ENCODE results near the gene SYNJ2.

The SYNJ2 gene

DNA sequence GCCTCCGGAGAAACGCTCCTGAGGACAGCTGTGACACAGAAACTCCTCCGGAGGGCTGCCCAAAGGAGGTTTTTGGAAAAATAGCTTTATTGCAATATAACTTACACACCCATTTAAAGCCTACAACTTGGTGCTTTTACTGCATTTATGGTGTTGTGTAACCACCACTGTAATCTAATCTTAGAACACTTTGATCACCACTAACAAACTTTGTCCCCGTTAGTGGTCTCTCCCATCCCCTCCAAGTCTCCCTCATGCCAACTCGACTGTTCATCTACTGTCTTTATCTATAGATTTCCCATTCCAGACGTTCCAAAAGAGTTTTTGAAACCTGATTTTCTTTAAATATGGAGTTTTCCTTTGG, 62.8 kb downstream of the SYNJ2 start:
- no peak for DNase-seq

GRCh38 chr6:158046201-158047126, 64.8 kb downstream of the SYNJ2 start:
- DNase-seq = no peak

DNA sequence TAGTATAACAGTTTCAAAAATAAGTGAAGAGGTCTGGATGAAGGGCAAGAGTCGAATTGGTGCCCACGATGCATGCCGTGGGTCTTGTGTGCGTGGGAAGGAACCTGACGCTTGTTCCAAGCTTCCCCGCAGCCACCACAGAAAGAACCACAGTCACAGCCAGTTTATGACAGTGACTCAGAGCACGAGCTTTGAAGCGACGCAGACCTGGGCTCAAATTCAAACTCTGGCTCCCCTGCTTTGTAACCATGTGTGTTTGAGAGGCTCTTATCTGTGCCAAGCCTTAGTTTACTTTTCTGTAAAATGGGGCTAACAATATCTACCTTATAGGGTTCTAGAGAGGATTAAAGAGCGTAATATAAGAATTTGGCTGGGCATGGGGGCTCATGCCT, 65.5 kb downstream of the SYNJ2 start:
- DNase-seq = no peak

GRCh38 chr6:158047563-158048323, 66.1 kb downstream of the SYNJ2 start:
- DNase-seq = no peak

DNA sequence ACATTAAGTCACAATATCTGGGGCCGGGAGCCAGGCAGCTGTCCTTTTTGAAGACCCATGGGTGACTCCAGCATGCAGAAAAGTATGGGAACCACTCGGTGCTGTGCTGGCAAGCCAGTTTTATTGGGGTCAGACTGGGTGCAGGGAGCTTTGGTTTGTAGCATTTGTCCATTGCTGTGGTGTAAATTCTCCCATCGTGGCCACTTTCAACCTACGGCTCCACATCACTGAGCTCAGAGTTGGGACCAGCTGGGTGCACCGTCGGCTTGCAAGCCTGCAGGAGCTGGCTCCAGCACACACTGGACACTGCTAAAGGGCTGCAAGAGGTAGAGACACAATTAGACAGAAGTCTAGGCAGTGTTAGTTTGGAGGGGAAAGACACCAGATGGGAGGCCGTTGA, 66.9 kb downstream of the SYNJ2 start:
- DNase-seq = no peak

DNA sequence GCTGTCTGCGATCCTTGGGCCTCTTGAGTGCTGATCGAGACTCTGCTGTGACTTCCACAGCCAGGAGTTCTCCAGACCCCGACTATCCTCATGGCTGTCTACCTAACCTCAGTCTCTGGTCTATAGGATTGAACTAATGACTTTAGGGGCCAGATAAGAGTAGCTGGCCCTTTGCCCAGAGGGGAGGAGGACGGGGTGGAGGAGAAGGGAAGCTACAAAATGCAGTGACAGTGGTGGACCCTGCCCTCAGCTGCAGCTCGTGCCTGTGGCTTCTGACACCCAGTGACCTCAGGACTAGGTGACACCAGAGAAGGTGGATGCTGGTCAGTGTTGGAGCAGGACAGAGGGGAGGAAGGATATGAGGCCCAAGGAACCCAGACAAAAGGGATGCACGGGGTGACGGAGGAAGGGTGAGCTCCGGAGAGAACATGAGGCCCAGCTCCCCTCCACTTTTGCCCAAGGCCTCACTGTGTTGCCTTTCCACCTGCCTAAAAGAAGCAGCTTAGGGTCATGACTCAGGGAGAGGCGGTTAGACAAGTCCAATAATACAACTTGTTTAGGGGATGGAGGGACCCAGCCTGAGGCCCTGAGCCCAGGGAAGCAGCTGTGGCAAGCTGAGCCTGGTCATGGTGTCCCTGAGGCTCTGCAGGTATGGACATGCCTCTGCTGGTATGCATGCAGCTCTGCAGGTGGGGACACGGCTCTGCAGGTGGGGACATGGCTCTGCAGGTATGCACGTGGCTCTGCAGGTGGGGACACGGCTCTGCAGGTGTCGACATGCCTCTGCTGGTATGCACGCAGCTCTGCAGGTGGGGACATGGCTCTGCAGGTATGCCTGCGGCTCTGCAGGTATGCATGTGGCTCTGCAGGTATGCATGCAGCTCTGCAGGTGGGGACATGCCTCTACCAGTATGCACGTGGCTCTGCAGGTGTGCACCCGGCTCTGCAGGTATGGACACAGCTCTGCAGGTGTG, 67.7 kb downstream of the SYNJ2 start:
- DNase-seq = no peak

DNA sequence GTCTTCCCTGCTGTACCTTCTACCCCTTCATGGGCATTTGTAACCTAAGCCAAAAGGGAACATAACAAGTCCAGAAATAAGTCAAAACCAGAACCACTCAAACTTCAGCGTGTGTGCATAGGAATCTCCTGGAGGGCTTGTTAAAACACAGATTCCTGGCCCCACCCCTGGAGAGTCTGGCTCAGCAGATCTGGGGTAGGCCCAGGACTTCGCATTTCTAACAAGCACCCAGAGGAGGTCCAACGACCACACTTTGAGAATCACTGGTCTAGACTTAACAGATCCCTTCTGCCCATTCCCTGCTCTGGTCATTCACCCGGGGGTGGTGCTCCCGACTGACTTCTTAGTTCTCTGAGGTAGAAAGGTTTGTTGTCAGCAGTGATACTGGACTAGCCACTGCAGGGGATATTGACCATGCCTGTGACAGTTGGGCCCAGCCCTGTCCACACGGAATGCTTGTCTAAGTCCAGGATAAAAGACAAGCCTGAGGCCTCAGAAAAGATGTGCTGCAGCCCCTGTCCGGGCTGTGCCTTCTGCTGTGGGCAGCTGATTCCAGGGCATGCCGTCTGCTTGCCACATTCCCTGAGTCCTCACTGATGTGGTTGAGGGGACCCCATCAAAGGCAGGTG, 68.6 kb downstream of the SYNJ2 start:
- no peak for DNase-seq

- DNase-seq = no peak
These were observed 69.3 kb downstream of the SYNJ2 start for GRCh38 chr6:158050955-158051354.

DNA sequence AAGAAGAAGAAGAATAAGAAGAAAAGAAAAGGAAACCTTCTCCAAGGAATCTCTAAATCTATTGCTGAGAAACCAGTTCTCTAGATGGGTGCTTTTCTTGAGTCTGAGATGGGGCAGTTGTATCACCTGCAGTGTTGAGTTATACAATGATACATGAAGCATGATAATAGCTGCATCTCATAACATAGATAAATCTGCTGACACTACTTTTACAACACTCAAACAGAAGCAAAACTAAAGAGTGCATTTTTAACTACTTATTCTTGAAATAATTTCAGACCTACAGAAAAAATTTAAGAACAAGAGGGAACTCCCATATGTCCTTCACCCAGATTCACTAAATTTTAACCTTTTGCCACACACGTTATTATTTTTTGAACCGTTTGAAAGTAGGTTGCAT, 70.3 kb downstream of the SYNJ2 start:
- DNase-seq = no peak

GRCh38 chr6:158053377-158054313, 72.0 kb downstream of the SYNJ2 start:
- DNase-seq = no peak

GRCh38 chr6:158056355-158056754, 74.7 kb downstream of the SYNJ2 start:
- DNase-seq = no peak

DNA sequence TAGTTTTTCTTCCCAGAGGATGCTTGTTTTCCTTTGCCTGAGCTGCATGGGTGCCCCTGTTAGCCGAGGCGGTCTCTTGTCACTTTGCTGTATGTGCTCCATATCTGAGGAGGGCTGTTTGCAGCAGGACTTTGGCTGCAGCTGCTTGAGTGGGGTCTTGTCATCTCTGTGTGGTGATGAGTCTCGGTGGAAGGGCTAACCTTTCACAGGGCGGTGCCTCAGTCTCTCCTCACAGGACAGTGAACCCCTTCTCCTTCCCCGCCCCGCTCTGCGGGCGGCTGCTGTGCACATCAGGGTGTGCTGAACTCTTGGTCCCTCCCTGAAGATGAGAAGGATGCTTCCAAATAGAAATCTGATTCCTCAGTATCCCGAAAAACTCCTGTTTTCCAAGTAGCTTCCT, 75.1 kb downstream of the SYNJ2 start:
- DNase-seq = no peak

- no peak for DNase-seq
These were observed 75.7 kb downstream of the SYNJ2 start for GRCh38 chr6:158057213-158057987.

- DNase-seq = no peak
These were observed 76.5 kb downstream of the SYNJ2 start for GRCh38 chr6:158058171-158058651.

GRCh38 chr6:158059108-158059507, 77.4 kb downstream of the SYNJ2 start:
- DNase-seq = no peak

DNA sequence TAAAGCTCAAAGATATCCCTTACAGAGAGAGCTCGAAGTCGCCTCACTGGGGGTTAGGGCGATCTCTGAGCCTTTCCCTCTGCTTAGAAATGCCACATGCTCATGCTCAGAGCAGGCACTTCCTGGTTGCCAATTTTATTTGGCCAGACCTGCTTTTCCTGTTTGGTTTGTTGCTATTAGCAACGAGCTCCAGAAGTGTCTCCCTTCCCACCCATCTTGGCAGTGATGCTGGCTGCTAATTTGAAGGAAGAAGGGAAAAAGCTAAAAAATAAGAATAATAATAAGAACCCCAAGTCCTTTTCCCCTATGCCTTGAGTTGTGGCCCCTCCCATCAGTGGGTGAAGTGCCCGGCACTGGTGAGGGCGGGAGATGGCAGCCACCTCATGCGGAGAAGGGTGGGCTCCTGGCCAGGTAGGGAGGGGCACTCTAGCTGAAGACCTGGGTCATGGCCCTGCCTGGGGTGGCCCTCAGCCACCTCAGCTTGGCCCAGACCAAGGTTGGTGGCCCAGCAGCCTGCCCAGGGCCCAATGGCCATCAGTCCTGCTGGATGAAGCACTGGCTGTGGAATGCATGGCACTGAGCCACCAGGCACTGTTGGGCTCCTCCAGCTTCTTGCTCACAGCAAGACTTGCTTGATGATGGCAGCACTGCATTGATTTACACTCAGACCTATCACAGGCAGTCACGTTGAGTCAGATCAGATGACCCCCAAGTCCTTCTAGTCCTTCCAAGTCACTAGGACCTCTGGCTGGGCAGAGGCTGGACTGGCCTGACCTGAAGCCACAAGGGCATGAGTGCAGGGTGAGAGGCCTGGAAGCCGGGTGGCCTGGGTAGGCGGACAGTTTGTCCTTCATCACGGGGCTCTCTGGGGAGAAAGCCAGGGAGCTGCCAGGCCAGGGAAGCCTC, 79.0 kb downstream of the SYNJ2 start:
- no peak for DNase-seq

DNA sequence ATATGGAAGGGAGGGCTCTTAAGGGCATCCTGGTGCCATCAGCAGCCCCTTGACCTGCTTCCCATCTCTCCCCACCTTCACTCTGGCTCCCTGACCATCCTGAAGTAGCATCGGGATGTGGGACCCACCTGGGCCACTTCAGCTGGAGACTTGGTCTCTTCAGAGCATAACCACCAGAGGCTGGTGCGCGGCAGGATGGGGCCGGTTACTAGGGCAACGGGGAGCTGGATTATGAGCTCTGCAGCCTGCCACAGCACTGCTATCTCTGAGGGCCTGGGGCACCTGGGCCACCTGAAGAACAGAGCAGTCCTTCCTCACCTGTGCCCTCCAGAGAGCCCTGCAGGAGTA, 79.7 kb downstream of the SYNJ2 start:
- no peak for DNase-seq

GRCh38 chr6:158061709-158062461, 80.2 kb downstream of the SYNJ2 start:
- DNase-seq = no peak

DNA sequence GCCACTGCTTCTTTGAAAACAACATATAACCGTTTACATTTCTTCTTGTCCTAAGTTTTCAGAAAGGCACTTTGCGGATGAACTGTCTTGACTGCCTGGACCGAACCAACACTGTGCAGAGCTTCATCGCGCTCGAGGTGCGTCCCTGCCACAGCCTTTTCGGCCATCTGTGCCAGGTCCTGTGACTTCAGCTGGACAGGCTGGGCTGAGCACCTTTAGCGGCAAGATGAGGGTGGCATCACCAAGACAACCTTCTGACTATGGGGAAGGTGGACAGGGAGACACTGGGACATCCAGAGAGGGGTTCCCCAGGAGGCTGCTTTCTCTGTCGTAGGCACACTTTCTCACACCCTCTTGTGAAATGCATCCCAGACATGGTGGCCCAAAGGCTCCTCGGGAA, 82.1 kb downstream of the SYNJ2 start:
- no peak for DNase-seq
